Measurements from ENCODE around the gene PIK3C2G. TPM values are rescaled to one million over a fixed set of nuclear protein-coding genes. Genes with fewer than 3 reads are reported as not detected.

Gene PIK3C2G
- total and polyA plus RNA-seq, 2 of the 4 experiments (the other 2 are of a cell fraction), result not detected

- no TSS peak for BruUV-seq (replicated peaks)
- peak; percentile 94 for ATAC-seq (ENCODE audit: low read depth)
- 0 out of 3 replicates have a peak overlapping the region, but pooled peaks have one; percentile 8 for H2BK15ac ChIP-seq (ENCODE audit: low read depth, low read length)
- 0 out of 2 replicates have a peak, but pooled peaks cover 2% of the 10 kb centered on the region for H3K9me1 ChIP-seq (ENCODE audit: insufficient read depth, low read length)
- peak overlapping the region; percentile 66; the same call in 1 of the 2 replicates for H3K18ac ChIP-seq (ENCODE audit: low read depth, low read length)
- H3K9me3 ChIP-seq (ENCODE audit: control insufficient read depth, insufficient read depth, low read length), result no peaks in the 10 kb centered on the region
- H2AK9ac ChIP-seq (replicated peaks; ENCODE audit: low read depth, low read length, poor library complexity), result no peak overlapping the region
- peak overlapping the region; percentile 14; the same call in 1 of the 2 replicates for H3K14ac ChIP-seq (replicated peaks; ENCODE audit: low read depth, low read length)
- POLR2A ChIA-PET (ENCODE audit: unreplicated experiment), result no interaction called here
- in situ Hi-C loops (cut with MboI; ENCODE audit: low sequenced_read_pairs) (no loop called here), intact Hi-C loops (cut with micrococcal nuclease) (loop anchor here (5.0 kb wide), 1 partner anchor 41 kb away; no protein-coding TSS in a partner anchor), dilution Hi-C loops (cut with HindIII; ENCODE audit: low sequenced_read_pairs, unreplicated experiment) (no loop called here)
- no peak overlapping the region for H2AFZ ChIP-seq (replicated peaks; ENCODE audit: low read length, poor library complexity)
- H4K20me1 ChIP-seq (ENCODE audit: insufficient read depth, low read length), result no peaks in the 10 kb centered on the region
- peak overlapping the region; percentile 32; the same call in 1 of the 2 replicates for H2BK20ac ChIP-seq (ENCODE audit: low read depth, low read length)
- no peaks in the 10 kb centered on the region for H3K27me3 ChIP-seq (ENCODE audit: control insufficient read depth, insufficient read depth, low read length)
- H4K8ac ChIP-seq (ENCODE audit: low read depth in 2 of 2, low read length in 2 of 2), result no peak overlapping the region
- H3K4me3 ChIP-seq (ENCODE audit: insufficient read depth, low read depth, low read length), result no peak overlapping the region
- H3K36me3 ChIP-seq (ENCODE audit: control insufficient read depth, insufficient read depth, low read length), result no peaks in the 10 kb centered on the region
- no peak overlapping the region; the same call in 1 of the 2 replicates for H3K27ac ChIP-seq (ENCODE audit: insufficient read depth, low read length)
- peak overlapping the region; percentile 66 for H2BK5ac ChIP-seq (ENCODE audit: low read depth, low read length, poor library complexity, severe bottlenecking)
- no peaks in the 10 kb centered on the region for H3K79me1 ChIP-seq (ENCODE audit: low read depth in 1 of 2, low read length in 2 of 2)
- H3K4me2 ChIP-seq (ENCODE audit: low read depth, low read length), result peak overlapping the region; percentile 15; the same call in 1 of the 2 replicates
- 0 out of 2 replicates have a peak overlapping the region, but pooled peaks have one; percentile 10 for H2AK5ac ChIP-seq (ENCODE audit: low read depth, low read length)
- peak overlapping the region; percentile 65 for H2BK120ac ChIP-seq (ENCODE audit: low read depth, low read length)
- H3K56ac ChIP-seq (ENCODE audit: extremely low read depth, insufficient read depth, low read length), result peak overlapping the region; percentile 58; the same call in 1 of the 2 replicates
- peaks cover 7% of the 10 kb centered on the region for H3K4me1 ChIP-seq (ENCODE audit: control insufficient read depth, insufficient read depth, low read length)
- 0 out of 2 replicates have a peak overlapping the region, but pooled peaks have one; percentile 58 for H4K91ac ChIP-seq (ENCODE audit: insufficient read depth, low read depth, low read length)
- peak overlapping the region; percentile 44; the same call in 1 of the 2 replicates for H3K9ac ChIP-seq (ENCODE audit: low read depth, low read length)
- peak overlapping the region; percentile 41; the same call in 1 of the 2 replicates for H3K4ac ChIP-seq (ENCODE audit: low read depth, low read length)
- peak; percentile 83 for DNase-seq
- TF ChIP-seq USF2 (IDR thresholded peaks at IDR 0.05; ENCODE audit: low read depth, low read length) (no peak), CHD1 (IDR thresholded peaks at IDR 0.05; ENCODE audit: low read depth, low read length) (no peak), NFE2L2 (IDR thresholded peaks at IDR 0.05; ENCODE audit: low read depth, low read length) (no peak), FOS (IDR thresholded peaks at IDR 0.05; ENCODE audit: low read depth, low read length) (no peak), MAFK (IDR thresholded peaks at IDR 0.05; ENCODE audit: low read depth, low read length) (0 out of 2 replicates have a peak, but pooled peaks have one; percentile 1), RFX5 (IDR thresholded peaks at IDR 0.05; ENCODE audit: low read depth, low read length) (no peak)
- peak overlapping the region; percentile 19; the same call in 1 of the 2 replicates for H4K5ac ChIP-seq (ENCODE audit: low read depth, low read length)
- CTCF ChIA-PET, result no interaction called here
- no peak overlapping the region for H3K23ac ChIP-seq (ENCODE audit: low read depth, low read length)
These were observed 161.6 kb downstream of the PIK3C2G start for GRCh38 chr12:18422871-18423270.

Measured in IMR-90 (cell line).